Activated gamma-delta T cell treated with Interleukin-2 at 50 U/mL for 16 hours (primary cell): Measurements from ENCODE around the gene KDM6A.
"Not testable (repeated sequence)": the region's sequence is repeated elsewhere in the genome, so short reads cannot be mapped to it uniquely, and the experiment has no call there.

Experiments
- DNase-seq: peaks from one replicate; pipeline ENCODE4 v3.0.0-alpha.2; 2020

Gene KDM6A

DNA sequence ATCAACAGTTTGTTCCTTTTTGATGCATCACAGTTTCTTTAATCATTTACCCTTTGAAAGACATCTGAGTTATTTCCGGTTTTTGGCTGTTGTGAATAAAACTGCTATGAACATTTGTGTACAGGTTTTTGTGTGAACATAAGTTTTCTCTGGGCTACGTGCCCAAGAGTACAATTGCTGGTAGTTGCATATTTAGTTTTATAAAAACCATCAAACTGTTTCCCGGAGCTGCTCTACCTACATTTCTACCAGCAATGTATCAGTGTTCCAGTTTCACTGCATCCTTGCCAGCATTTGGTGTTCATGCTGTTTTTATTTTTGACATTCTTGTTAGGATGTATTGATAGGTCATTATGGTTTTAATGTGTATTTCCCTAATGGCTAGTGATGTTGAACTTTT is 17.3 kb downstream of the KDM6A start:
- no peak for DNase-seq

- not testable (repeated sequence) for DNase-seq
Measured at GRCh38 chrX:44890687-44891086, 17.7 kb downstream of the KDM6A start.

DNA sequence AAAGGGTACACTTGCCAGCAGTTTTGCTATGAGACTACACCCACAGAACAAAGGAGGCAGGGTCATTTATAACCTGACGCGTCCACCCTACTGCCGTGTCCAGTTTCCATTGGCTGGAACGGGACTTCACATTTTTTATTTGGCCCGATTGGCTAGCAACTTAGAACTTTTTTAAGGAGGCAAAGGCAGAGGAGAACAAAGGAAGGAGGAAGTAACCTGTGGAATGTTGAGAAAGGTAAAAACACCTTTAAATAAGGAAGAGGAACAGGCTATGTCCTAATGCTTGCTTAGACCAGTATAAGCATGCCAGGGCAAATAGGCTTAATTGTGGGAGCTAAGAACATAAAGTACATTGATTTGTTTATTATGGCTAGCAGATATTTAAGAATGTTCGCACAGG is 18.7 kb downstream of the KDM6A start:
- no peak for DNase-seq

DNA sequence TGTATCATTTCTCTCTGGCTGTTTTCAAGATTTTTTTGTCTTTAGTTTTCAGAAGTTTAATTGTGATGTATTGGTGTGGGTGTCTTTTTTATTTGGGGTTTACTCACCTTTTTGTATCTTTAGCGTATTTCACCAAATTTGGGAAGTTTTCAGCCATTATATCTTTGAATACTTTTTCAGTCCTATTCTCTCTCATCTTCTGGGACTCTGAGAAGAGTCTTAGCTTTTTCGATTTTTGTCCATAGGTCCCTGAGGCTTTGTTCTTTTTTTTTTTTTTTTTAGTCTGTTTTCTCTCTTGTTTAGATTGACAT is 23.8 kb downstream of the KDM6A start:
- no peak for DNase-seq

GRCh38 chrX:44897539-44897938 is 24.6 kb downstream of the KDM6A start:
- DNase-seq: no peak

GRCh38 chrX:44898411-44899221 is 25.6 kb downstream of the KDM6A start:
- DNase-seq: peak; percentile 4

DNA sequence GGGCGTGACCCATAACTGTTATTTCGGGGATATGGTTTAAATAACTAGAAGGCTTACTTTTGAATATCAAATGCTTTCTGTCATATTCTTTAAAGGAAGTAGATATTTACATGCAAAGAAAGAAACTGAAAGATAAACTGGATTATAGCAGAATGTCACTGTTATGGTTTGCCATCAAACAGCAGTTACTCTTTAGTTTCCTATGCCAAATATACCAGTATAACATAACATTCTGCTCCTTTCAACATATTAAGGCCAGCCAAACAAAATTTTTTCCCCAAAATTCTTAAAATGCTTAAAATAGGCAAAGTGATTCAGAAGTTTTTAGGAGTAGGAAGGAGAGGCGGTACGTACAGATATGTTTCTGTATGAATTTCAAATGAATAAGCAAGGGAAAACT is 27.0 kb downstream of the KDM6A start:
- no peak for DNase-seq

DNA sequence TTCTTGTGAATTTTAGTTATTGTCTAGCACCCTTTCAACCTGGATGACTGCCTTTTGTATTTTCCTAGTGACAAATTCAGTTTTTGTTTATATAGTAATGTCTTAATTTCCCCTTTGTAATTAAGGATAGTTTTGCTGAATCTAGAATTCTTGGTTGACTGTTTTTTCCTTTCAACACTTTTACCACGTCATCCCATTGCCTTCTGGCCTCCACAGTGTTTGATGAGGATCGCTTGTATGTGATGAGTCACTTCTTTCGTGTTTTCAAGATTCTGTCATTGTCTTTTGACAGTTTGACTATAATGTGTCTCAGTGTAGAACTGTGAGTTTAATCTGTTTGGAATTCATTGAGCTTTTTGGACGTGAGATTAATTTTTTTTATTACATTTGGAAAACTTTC is 30.1 kb downstream of the KDM6A start:
- no peak for DNase-seq

DNA sequence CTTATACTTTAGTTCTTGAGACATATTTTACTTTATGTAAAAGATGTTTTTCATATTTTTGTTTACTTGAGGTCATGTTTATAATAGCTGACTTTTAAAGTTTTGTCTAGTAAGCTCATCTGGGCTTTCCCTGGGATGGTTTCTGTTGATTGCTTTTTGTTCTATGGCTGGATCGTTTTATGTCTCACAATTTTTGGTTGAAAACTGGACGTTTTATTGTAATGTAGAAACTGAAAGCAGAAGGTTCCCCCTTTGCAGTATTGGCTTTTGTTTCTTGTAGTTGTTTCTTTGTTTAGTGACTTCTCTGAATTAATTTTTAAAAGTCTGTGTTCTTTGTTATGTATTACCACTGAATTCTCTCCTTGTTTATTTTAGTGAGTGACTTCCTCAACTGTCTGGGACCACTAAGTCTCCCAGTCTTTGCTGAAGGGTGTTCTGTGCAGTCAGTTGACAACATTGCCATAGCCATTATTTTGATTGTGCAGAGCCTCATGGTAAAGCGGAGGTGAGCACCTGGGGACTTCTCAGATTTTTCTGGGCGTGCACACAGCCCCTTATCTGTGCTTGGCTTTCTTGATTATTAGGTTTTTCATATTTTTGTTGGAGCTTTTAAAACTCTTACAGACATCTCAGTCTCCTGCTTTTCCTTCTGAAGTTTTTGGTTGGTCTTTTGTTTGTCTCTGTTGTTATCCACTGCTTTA is 31.0 kb downstream of the KDM6A start:
- no peak for DNase-seq

- no peak for DNase-seq
Measured at GRCh38 chrX:44904542-44905115, 31.6 kb downstream of the KDM6A start.

DNA sequence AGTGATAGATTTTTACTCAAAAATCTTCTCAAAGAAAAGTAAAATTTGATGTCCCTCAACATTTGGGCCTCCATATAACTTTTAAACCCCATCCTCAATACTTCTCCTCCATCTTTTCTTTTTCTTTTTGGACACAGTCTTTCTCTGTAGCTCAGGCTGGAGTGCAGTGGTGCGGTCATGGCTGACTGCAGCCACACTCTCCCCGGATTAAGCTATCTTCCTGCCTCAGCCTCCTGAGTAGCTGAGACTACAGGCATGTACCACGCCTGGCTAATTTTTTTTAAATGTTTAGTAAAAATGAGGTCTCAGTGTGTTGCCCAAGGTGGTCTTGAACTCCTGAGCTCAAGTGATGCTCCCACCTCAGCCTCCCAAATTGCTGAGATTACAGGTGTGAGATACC is 33.1 kb downstream of the KDM6A start:
- DNase-seq: no peak

GRCh38 chrX:44906542-44906941 is 33.6 kb downstream of the KDM6A start:
- no peak for DNase-seq

DNA sequence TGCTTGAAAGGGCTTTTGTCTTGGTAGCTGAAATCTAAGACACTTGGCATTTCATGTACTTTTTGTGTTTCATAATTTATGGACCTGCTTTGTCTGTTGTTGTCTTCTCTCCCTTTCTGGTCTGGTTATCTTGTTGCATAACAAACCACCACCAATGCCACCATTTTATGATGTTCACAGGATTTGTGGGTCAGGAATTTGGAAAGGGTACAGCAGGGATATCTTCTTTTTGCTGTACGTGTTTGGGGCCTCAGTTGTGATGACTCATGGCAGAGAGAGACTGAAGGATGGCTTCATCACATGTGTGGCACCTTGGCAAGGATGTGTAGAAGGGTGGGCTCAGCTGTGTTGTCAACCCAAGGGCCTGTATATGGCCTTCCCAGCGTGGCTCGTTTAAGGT is 35.2 kb downstream of the KDM6A start:
- no peak for DNase-seq

DNA sequence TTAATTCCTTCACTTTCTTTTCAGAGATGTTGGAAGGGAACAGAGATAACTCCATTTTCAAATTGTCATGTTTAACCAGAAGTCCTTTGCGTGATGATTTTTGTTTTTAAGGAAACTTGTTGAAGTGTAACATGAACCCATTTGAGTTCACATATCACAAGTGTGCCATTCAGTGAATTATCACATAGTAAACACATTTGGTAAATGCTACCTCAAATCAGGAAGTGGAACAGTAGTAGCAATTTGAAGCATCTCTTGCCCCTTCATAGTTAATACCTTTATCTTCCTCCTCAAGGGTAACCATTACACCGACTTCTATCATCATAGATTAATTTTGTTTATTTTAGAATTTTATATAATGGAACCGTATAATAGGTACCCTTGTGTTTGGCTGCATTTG is 35.8 kb downstream of the KDM6A start:
- no peak for DNase-seq

DNA sequence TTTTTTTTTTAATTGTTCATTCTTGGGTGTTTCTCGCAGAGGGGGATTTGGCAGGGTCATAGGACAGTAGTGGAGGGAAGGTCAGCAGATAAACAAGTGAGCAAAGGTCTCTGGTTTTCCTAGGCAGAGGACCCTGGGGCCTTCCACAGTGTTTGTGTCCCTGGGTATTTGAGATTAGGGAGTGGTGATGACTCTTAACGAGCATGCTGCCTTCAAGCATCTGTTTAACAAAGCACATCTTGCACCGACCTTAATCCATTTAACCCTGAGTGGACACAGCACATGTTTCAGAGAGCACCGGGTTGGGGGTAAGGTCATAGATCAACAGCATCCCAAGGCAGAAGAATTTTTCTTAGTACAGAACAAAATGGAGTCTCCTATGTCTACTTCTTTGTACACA is 37.5 kb downstream of the KDM6A start:
- not testable (repeated sequence) for DNase-seq

DNA sequence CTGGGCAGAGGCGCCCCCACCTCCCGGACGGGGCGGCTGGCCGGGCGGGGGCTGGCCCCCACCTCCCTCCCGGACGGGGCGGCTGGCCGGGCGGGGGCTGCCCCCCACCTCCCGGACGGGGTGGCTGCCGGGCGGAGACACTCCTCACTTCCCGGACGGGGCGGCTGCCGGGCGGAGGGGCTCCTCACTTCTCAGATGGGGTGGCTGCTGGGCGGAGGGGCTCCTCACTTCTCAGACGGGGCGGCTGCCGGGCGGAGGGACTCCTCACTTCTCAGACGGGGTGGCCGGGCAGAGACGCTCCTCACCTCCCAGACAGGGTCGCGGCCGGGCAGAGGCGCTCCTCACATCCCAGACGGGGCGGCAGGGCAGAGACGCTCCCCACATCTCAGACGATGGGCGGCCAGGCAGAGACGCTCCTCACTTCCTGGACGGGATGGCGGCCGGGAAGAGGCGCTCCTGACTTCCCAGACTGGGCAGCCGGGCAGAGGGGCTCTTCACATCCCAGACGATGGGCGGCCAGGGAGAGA is 38.1 kb downstream of the KDM6A start:
- DNase-seq: not testable (repeated sequence)

- DNase-seq: no peak
Measured at GRCh38 chrX:44913656-44914531, 40.9 kb downstream of the KDM6A start.

DNA sequence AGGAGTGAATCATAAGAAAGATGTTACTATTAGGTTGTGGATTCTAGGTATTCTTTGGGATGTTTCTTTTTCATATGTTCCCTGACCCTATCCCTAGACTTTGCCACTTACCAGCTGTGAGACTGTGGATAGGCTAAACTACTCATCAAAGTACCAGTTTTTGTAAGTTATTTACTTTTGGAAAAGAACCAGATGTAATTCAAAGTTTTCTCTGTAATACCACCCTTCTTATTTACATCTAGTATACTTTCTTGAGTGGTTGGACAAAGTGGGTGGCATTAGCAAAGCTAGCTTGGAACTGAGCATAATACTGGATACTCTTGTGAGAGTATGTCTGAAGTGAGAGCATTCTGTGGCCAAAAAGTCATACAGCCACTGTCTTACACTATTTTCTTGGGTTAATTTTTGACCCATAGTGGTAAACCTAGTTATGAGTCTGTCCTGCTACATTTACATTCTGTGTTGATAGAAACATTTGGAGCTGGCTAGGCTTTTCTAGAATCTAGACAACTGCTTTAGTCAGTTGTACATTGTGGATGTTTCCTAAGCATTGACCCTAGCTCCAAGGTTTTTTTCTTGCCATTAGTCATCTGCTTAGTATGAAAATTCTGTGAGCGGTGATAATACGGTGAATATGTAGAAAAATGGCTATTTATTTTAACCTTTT is 41.7 kb downstream of the KDM6A start:
- DNase-seq: no peak

DNA sequence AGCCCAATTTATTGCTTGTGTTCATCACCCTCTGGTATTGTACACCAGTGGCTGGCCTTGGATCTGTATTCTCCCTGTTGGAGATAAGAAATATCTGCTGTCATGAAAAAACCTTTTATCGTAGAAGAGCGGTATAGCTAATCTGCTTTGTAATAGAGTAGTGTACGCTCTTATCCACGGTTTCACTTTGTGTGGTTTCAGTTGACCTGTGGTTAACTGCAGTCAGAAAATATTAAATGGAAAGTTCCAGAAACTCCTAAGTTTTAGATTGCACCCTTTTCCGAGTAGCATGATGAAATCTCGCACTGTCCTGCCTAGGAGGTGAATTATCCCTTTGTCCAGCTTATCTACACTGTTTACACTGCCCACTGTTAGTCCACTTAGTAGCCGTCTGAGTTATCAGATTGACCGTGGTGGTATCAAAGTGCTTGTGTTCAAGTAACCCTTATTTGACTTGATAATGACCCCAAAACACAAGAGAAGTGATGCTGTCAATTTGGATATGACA is 42.4 kb downstream of the KDM6A start:
- no peak for DNase-seq

DNA sequence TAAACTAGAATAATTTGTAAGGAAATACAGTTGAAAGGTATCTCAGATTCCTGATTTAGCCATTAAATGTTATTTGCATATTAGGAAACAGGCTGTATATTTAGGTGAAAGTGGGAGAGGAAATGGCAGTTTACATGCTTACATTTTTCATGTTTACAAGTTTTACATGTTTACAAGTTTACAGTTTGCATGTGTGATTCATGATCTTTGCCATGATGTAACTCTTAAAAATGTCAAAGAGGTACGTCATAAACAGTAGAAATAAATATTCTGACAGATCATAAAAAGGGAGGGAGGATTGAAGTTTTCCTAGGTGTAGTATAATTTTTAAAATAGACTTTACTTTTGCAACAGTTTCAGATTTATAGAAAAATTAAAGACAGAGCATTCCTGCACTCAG is 45.7 kb downstream of the KDM6A start:
- DNase-seq: no peak

DNA sequence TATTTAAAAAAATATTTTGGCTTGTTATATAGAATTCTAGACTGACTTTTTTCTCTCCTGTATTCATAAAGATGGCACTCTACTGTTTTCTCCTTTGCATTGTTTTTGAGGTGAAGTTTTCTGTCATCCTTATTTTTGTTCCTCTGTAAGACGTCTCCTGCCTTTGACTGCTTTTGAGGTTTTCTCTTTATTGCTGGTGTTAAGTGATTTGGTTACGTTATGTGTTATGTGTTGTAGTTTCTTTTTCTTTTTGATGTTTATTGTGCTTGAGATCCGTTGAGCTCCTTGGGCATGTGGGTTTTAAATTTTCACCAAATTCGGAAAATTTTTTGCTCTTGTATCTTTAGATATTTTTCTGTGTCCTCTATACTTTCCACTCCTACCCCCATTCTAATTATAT is 50.0 kb downstream of the KDM6A start:
- no peak for DNase-seq

- DNase-seq: no peak
Measured at GRCh38 chrX:44927398-44927797, 54.4 kb downstream of the KDM6A start.
